Measurements from ENCODE around the gene SLC7A7.
"Not testable (repeated sequence)": the region's sequence is repeated elsewhere in the genome, so short reads cannot be mapped to it uniquely, and the experiment has no call there.

Gene SLC7A7

DNA sequence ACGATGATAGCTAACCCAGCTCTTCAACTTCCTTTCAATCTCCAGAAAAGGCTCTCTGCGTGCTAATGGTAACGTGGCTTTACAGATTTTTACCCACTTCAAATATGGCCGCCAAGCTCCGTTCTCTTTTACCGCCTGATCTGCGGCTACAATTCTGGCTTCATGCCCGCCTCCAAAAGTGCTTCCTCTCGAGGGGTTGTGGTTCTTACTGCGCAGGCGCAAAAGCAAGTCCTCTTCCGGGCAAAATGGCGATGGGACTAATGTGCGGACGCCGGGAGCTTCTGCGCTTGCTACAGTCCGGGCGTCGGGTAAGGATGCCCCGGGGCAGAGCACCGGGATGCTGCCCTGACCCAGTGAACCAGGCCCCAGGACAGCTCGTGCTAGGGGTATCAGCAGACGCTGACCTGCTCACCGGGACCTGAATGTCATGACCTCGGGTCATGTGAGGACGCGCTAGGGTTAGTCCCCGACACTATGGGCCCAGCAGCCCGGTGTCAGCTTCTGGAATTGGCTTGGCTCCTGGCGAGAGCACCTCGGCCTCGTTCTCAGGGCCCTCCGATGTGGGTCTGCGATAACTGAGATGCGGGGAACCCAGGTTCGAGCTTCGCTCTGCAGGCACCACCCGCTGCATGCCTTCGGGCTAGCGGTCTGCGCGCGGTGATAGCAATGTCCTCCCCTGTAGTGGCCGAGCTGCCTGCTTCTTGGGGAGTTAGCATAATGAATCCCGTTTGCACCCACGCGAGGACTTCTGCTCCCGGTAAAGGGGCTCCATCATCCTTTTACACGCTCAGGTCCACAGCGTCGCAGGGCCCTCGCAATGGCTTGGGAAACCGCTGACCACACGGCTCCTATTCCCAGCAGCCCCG is 48.5 kb downstream of the SLC7A7 start, which contains the start of gene OXA1L:
Gene OXA1L (plus strand): TSS at position 232 of the 866 bp plus-strand sequence. CDS start 14 bp downstream, at position 246.
- Histone ChIP-seq H3K4me3 (replicated peaks; ENCODE audit: low read depth, low read length) (peak within 1 kb of the TSS; percentile 95), H3K27me3 (replicated peaks; ENCODE audit: control insufficient read depth, insufficient read depth, low read length) (no peaks in the 10 kb centered on the region), H3K36me3 (ENCODE audit: control insufficient read depth, insufficient read depth, low read length) (peaks cover 21% of the 10 kb centered on the region)
- peak; percentile 87 for DNase-seq (ENCODE audit: extremely low read depth, insufficient read length)
- TF ChIP-seq, protein P1, sequence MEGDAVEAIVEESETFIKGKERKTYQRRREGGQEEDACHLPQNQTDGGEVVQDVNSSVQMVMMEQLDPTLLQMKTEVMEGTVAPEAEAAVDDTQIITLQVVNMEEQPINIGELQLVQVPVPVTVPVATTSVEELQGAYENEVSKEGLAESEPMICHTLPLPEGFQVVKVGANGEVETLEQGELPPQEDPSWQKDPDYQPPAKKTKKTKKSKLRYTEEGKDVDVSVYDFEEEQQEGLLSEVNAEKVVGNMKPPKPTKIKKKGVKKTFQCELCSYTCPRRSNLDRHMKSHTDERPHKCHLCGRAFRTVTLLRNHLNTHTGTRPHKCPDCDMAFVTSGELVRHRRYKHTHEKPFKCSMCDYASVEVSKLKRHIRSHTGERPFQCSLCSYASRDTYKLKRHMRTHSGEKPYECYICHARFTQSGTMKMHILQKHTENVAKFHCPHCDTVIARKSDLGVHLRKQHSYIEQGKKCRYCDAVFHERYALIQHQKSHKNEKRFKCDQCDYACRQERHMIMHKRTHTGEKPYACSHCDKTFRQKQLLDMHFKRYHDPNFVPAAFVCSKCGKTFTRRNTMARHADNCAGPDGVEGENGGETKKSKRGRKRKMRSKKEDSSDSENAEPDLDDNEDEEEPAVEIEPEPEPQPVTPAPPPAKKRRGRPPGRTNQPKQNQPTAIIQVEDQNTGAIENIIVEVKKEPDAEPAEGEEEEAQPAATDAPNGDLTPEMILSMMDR (IDR thresholded peaks at IDR 0.05; ENCODE audit: insufficient read depth, low read length, poor library complexity, severe bottlenecking), result no peak

DNA sequence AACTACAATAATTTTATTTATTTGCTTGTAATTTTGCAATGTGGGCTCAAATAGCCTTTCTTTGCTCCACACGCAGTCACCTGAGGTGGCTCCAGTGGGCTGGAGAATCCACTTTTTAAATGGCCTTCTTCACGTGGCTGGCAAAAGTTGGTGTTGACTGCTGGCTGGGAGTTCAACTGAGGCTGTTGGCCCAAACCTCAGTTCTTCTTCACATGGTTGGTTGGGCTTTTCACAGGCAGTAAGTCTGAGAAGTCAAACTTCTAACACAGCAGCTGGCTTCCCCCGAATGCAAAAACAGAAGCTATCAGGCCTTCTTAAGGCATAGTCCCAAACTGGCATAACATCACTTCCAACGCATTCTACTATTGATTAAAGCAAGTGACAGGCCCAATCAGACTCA is 50.9 kb downstream of the SLC7A7 start:
- Histone ChIP-seq H3K27me3 (replicated peaks; ENCODE audit: control insufficient read depth, insufficient read depth, low read length) (no peaks in the 10 kb centered on the region), H3K4me3 (replicated peaks; ENCODE audit: low read depth, low read length) (no peak overlapping the region), H3K36me3 (ENCODE audit: control insufficient read depth, insufficient read depth, low read length) (peaks cover 2% of the 10 kb centered on the region; the same call in 1 of the 2 replicates)
- DNase-seq (ENCODE audit: extremely low read depth, insufficient read length), result no peak
- TF ChIP-seq, protein P1 (IDR thresholded peaks at IDR 0.05; ENCODE audit: insufficient read depth, low read length, poor library complexity, severe bottlenecking), result no peak

GRCh38 chr14:22761734-22762133 is 53.5 kb downstream of the SLC7A7 start:
- DNase-seq (ENCODE audit: extremely low read depth, insufficient read length), result no peak
- TF ChIP-seq, protein P1 (IDR thresholded peaks at IDR 0.05; ENCODE audit: insufficient read depth, low read length, poor library complexity, severe bottlenecking), result no peak
- H3K36me3 ChIP-seq (ENCODE audit: control insufficient read depth, insufficient read depth, low read length), result no peaks in the 10 kb centered on the region
- no peaks in the 10 kb centered on the region for H3K27me3 ChIP-seq (replicated peaks; ENCODE audit: control insufficient read depth, insufficient read depth, low read length)
- no peak overlapping the region for H3K4me3 ChIP-seq (replicated peaks; ENCODE audit: low read depth, low read length)

GRCh38 chr14:22757972-22758650 is 57.1 kb downstream of the SLC7A7 start:
- DNase-seq (ENCODE audit: extremely low read depth, insufficient read length); H3K27me3 ChIP-seq (replicated peaks; ENCODE audit: control insufficient read depth, insufficient read depth, low read length); H3K36me3 ChIP-seq (ENCODE audit: control insufficient read depth, insufficient read depth, low read length); H3K4me3 ChIP-seq (replicated peaks; ENCODE audit: low read depth, low read length): not testable (repeated sequence)

- TF ChIP-seq, protein P1 (IDR thresholded peaks at IDR 0.05; ENCODE audit: insufficient read depth, low read length, poor library complexity, severe bottlenecking), result no peak
- Histone ChIP-seq H3K27me3 (replicated peaks; ENCODE audit: control insufficient read depth, insufficient read depth, low read length) (no peaks in the 10 kb centered on the region), H3K4me3 (replicated peaks; ENCODE audit: low read depth, low read length) (no peak overlapping the region), H3K36me3 (ENCODE audit: control insufficient read depth, insufficient read depth, low read length) (no peaks in the 10 kb centered on the region)
- DNase-seq (ENCODE audit: extremely low read depth, insufficient read length), result no peak
Measured at GRCh38 chr14:22753586-22753985, 61.6 kb downstream of the SLC7A7 start.

- no peak for DNase-seq (ENCODE audit: extremely low read depth, insufficient read length)
- H3K4me3 ChIP-seq (replicated peaks; ENCODE audit: low read depth, low read length), result no peak overlapping the region
- H3K27me3 ChIP-seq (replicated peaks; ENCODE audit: control insufficient read depth, insufficient read depth, low read length), result no peaks in the 10 kb centered on the region
- TF ChIP-seq, protein P1 (IDR thresholded peaks at IDR 0.05; ENCODE audit: insufficient read depth, low read length, poor library complexity, severe bottlenecking), result no peak
- H3K36me3 ChIP-seq (ENCODE audit: control insufficient read depth, insufficient read depth, low read length), result no peaks in the 10 kb centered on the region
Measured at GRCh38 chr14:22752422-22752821, 62.8 kb downstream of the SLC7A7 start.
